Adipose tissue (tissue), 3 donors: ENCODE results near the gene NCEH1. TPM values are rescaled to one million over a fixed set of nuclear protein-coding genes. Genes with fewer than 3 reads are reported as not detected.

Source experiments
- polyA plus RNA-seq, 3 donors: library from polyadenylated mRNA; stranded (reverse); fragments of 200-250 nt; gene quantifications; one replicate each; pipeline ENCODE4 v1.2.3, GENCODE V29; 2013
- donor health status: healthy with polysubstance abuse.
- donor health status: Bipolar disorder and iron deficiency.
- donor health status: healthy.

Gene NCEH1
- polyA plus RNA-seq, 3 donors, result 2.0 to 3.0 (median 2.2) TPM

Other genes with a start within 250 kb of the NCEH1 start
- gene TNFSF10, start 187.6 kb downstream of the NCEH1 start, polyA plus RNA-seq, result 10 to 100 TPM; 23.3 to 33.1 (median 26.5) TPM
- gene ECT2, start 39.7 kb upstream of the NCEH1 start, polyA plus RNA-seq, result 1 to 10 TPM; 1.4 to 5.7 (median 3.7) TPM